GM12878 (cell line): Measurements from ENCODE around the gene KERA. TPM values are rescaled to one million over a fixed set of nuclear protein-coding genes. Genes with fewer than 3 reads are reported as not detected.

ENCODE experiments used
- ATAC-seq: fragments of 200-7000 bp; cut with Tn5 transposase; 3 replicates; pipeline ENCODE4 v1.9.1; 2020; ENCODE audit warnings: mild to moderate bottlenecking, moderate library complexity
- BruUV-seq: library from RNA; stranded (reverse); fragments of 400-500 nt; replicated peaks from 2 replicates; lab custom pipeline; 2021; lab: Mats Ljungman, UMichigan
- CTCF ChIA-PET: fragments of 300-600 bp; sonication (Branson Sonifier 250); formaldehyde crosslinking; extraction: SDS; loops from one replicate; lab custom pipeline; 2021; ENCODE audit warnings: inconsistent platforms; lab: Yijun Ruan, JAX
- POLR2A ChIA-PET: fragments of 350-600 bp; formaldehyde crosslinking; extraction: SDS; loops from one replicate; lab custom pipeline; 2021; ENCODE audit warnings: inconsistent platforms; lab: Charles Lee
- RAD21 ChIA-PET: fragments of 300-600 bp; sonication (Branson Sonifier 250); formaldehyde crosslinking; loops from one replicate; lab custom pipeline; 2023; ENCODE audit warnings: antibody characterized with exemption; ENCODE audit not compliant: unreplicated experiment; lab: Charles Lee
- SMC1A ChIA-PET: fragments of 300-600 bp; sonication (Branson Sonifier 250); formaldehyde crosslinking; loops from one replicate; lab custom pipeline; 2023; ENCODE audit not compliant: unreplicated experiment, uncharacterized antibody; lab: Charles Lee
- DNase-seq: peaks from one replicate; pipeline ENCODE4 v3.0.0-alpha.2; 2011; ENCODE audit warnings: low read depth, low spot score
- FAIRE-seq: peaks from 3 replicates; lab custom pipeline; 2011; peaks lifted over from hg19 to GRCh38; lab: Jason Lieb, UNC
- H2AFZ ChIP-seq: 2 replicates; pipeline ENCODE4 v1.6.0; 2011; ENCODE audit warnings: low read depth, low read length, control low read depth; ENCODE audit not compliant: control insufficient read depth
- H3K27ac ChIP-seq: 2 replicates; pipeline ENCODE4 v1.5.1; 2011; ENCODE audit warnings: control low read depth; ENCODE audit not compliant: control insufficient read depth, insufficient read depth
- H3K27me3 ChIP-seq, 2 experiments: replicated peaks in 1 of 2; 2 replicates each; pipeline versions ENCODE4 v1.6.0 to v1.6.1; 2011; ENCODE audit warnings: low read length in 1 of 2; ENCODE audit not compliant: control insufficient read depth in 2 of 2, insufficient read depth in 2 of 2
- H3K36me3 ChIP-seq, 2 experiments: 2 replicates each; pipeline ENCODE4 v1.5.1; 2011; ENCODE audit warnings: low read length in 1 of 2; ENCODE audit not compliant: control insufficient read depth in 2 of 2, insufficient read depth in 2 of 2
- H3K4me1 ChIP-seq: 2 replicates; pipeline ENCODE4 v1.6.1; 2011; ENCODE audit warnings: mild to moderate bottlenecking, low read length, moderate library complexity, mixed read lengths; ENCODE audit not compliant: control insufficient read depth, insufficient read depth
- H3K4me2 ChIP-seq: 2 replicates; pipeline ENCODE4 v1.6.0; 2011; ENCODE audit warnings: control low read depth; ENCODE audit not compliant: control insufficient read depth, insufficient read depth
- H3K4me3 ChIP-seq: fragments of 200-600 bp; sonication (generic); 2 replicates; pipeline ENCODE4 v1.5.1; 2016
- H3K79me2 ChIP-seq: 2 replicates; pipeline ENCODE4 v1.6.0; 2011; ENCODE audit warnings: low read length; ENCODE audit not compliant: control insufficient read depth, insufficient read depth
- H3K9ac ChIP-seq: 2 replicates; pipeline ENCODE4 v1.8.0; 2011; ENCODE audit warnings: low read length, control low read depth, mixed read lengths; ENCODE audit not compliant: control insufficient read depth, insufficient read depth
- H3K9me3 ChIP-seq: replicated peaks from 3 replicates; pipeline ENCODE4 v1.5.1; 2011; ENCODE audit warnings: mild to moderate bottlenecking, low read length; ENCODE audit not compliant: control insufficient read depth, insufficient read depth
- H4K20me1 ChIP-seq: 2 replicates; pipeline ENCODE4 v1.6.0; 2011; ENCODE audit not compliant: control insufficient read depth, insufficient read depth
- ATF2 ChIP-seq: IDR thresholded peaks from 2 replicates; pipeline ENCODE4 v1.6.1; 2012; ENCODE audit warnings: low read length, inconsistent platforms
- ATF3 ChIP-seq: IDR thresholded peaks from 2 replicates; pipeline ENCODE4 v1.6.1; 2011; ENCODE audit warnings: low read depth, mild to moderate bottlenecking, low read length, moderate library complexity, borderline replicate concordance; ENCODE audit errors: extremely low read depth
- GABPA ChIP-seq: IDR thresholded peaks from 2 replicates; pipeline ENCODE4 v1.6.1; 2014; ENCODE audit warnings: antibody characterized with exemption, low read depth, mild to moderate bottlenecking, inconsistent platforms
- KLF5 ChIP-seq: fragments of 450-650 bp; IDR thresholded peaks from 2 replicates; pipeline ENCODE4 v1.6.1; 2014; ENCODE audit warnings: mild to moderate bottlenecking; ENCODE audit not compliant: partially characterized antibody
- NFYA ChIP-seq: IDR thresholded peaks from 2 replicates; pipeline ENCODE4 v1.6.1; 2011; ENCODE audit warnings: low read depth, mild to moderate bottlenecking, low read length, improper control_type of control experiment, borderline replicate concordance
- PAX8 ChIP-seq: fragments of 450-650 bp; IDR thresholded peaks from 2 replicates; pipeline ENCODE4 v1.6.1; 2017; ENCODE audit warnings: mild to moderate bottlenecking, moderate library complexity
- SIX5 ChIP-seq: IDR thresholded peaks from 2 replicates; pipeline ENCODE4 v1.6.1; 2011; ENCODE audit warnings: mild to moderate bottlenecking, low read depth, low read length, moderate library complexity; ENCODE audit not compliant: severe bottlenecking
- SP1 ChIP-seq: IDR thresholded peaks from one replicate; pipeline ENCODE4 v1.6.1; 2011; ENCODE audit warnings: low read depth, low read length
- YBX1 ChIP-seq: fragments of 450-650 bp; IDR thresholded peaks from 2 replicates; pipeline ENCODE4 v1.6.1; 2016; ENCODE audit warnings: antibody characterized with exemption
- ZBTB11 ChIP-seq: fragments of 450-650 bp; formaldehyde crosslinking; IDR thresholded peaks from 2 replicates; pipeline ENCODE4 v1.5.0; 2022; ENCODE audit warnings: mild to moderate bottlenecking, missing genetic modification characterization
- in situ Hi-C: fragments of 300-500 bp; cut with MboI; formaldehyde crosslinking; loops from 9 replicates; pipeline ENCODE4 v1.14.3; 2018; ENCODE audit warnings: mixed read lengths
- intact Hi-C: fragments of 100-400 bp; cut with micrococcal nuclease; formaldehyde crosslinking; loops from one replicate; pipeline ENCODE4 v1.14.2; 2022; ENCODE audit not compliant: unreplicated experiment
- polyA plus RNA-seq, 11 experiments: library from polyadenylated mRNA; depleted of rRNA in 4 of 11; unstranded in 6 of 11; stranded (reverse) in 5 of 11; fragments of >200 nt; fragmentation: Nextera tagmentation in 4 of 11; fragmentation: Illumina TruSeq in 1 of 11; extraction: Ambion mirVana in 4 of 11; extraction: Trizol in 1 of 11; gene quantifications; 1 replicate in 1 of 11; 2 replicates in 10 of 11; pipeline versions ENCODE4 v1.2.1 to v1.2.3, GENCODE V29; 2011 to 2016; ENCODE audit warnings: inconsistent platforms in 2 of 11, missing spikeins in 2 of 11, low read depth in 1 of 11
- total RNA-seq, 4 experiments: library from RNA; depleted of rRNA in 3 of 4; stranded (reverse); fragments of >200 nt in 3 of 4; fragmentation: Illumina TruSeq in 1 of 4; extraction: Trizol in 1 of 4; gene quantifications; 2 replicates each; pipeline versions ENCODE4 v1.2.1 to v1.2.3, GENCODE V29; 2013 to 2021

The KERA gene
- total and polyA plus RNA-seq, 10 of the 15 experiments (the other 5 are each of a cell fraction or from before 2014, with no cell fraction given), result not detected

- SMC1A ChIA-PET, result no interaction called here
- FAIRE-seq (no peak), ATAC-seq (no peak), DNase-seq (no peak)
- no peaks in the 10 kb centered on the region for H3K27me3 ChIP-seq
- CTCF ChIA-PET, result no interaction called here
- POLR2A ChIA-PET, result no interaction called here
- no peaks in the 10 kb centered on the region for H3K36me3 ChIP-seq
- TF ChIP-seq YBX1, result no peak
- no peak for TF ChIP-seq SP1
- TF ChIP-seq PAX8, result no peak
- TF ChIP-seq GABPA, result no peak
- TF ChIP-seq ATF2, result no peak
- TF ChIP-seq NFYA, result no peak
- TF ChIP-seq ATF3, result no peak
- no peak for TF ChIP-seq KLF5
- TF ChIP-seq ZBTB11 (CRISPR knock-in tag), result no peak
- TF ChIP-seq SIX5, result no peak
- no peaks in the 10 kb centered on the region for H3K4me1 ChIP-seq
- no peak overlapping the region for H3K27ac ChIP-seq
- H4K20me1 ChIP-seq, result no peaks in the 10 kb centered on the region
- in situ Hi-C loops, result no loop called here
- H3K4me3 ChIP-seq, result no peak overlapping the region
- H3K9me3 ChIP-seq, result no peaks in the 10 kb centered on the region
- no peak overlapping the region for H3K4me2 ChIP-seq
- no peak overlapping the region for H2AFZ ChIP-seq
- no peak overlapping the region for H3K9ac ChIP-seq
- RAD21 ChIA-PET, result no interaction called here
- BruUV-seq, result no TSS peak
- intact Hi-C loops, result no loop called here
- H3K79me2 ChIP-seq, result no peaks in the 10 kb centered on the region
These were observed 15.6 kb upstream of the KERA start for GRCh38 chr12:91073426-91073825.
